NCI-H526 treated with DMSO at 0.1 percent for 48 hours (cell line): ENCODE measurements around the gene TWF2.

Experiments used
- DNase-seq: peaks from one replicate; lab custom pipeline; 2025; lab: John Stamatoyannopoulos, UW

TWF2 gene

GRCh38 chr3:52181543-52181942, 57.4 kb downstream of the TWF2 start:
- DNase-seq = no peak
